NCI-H2227 treated with DMSO at 0.1 percent for 48 hours (cell line): ENCODE data around the gene RGPD4.
"Not testable (repeated sequence)": the region's sequence is repeated elsewhere in the genome, so short reads cannot be mapped to it uniquely, and the experiment has no call there.

ENCODE experiments used
- DNase-seq: peaks from one replicate; lab custom pipeline; 2025; lab: John Stamatoyannopoulos, UW

Gene RGPD4

DNA sequence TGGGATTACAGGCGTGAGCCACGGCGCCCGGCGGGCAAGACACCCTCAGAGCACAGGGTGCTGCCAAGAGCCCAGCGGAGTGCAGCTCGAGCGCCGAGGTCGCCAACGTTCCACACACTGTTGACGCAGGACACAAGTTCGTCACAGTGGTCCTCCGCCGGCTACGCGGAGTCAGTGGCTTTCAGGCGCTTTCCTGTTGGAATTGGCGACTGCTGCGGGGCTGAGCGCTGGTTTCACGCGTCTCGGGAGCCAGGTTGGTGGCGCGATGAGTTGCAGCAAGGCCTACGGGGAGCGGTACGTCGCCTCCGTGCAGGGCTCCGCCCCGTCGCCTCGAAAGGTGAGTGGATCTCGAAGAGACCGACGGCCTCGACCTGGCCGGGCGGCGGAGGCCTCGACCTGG lies at the start of gene RGPD4:
Gene RGPD4, plus strand, starts transcription at position 144 of the 400 bp plus-strand sequence. Its CDS starts 122 bp downstream, at position 266.
- not testable (repeated sequence) for DNase-seq

DNA sequence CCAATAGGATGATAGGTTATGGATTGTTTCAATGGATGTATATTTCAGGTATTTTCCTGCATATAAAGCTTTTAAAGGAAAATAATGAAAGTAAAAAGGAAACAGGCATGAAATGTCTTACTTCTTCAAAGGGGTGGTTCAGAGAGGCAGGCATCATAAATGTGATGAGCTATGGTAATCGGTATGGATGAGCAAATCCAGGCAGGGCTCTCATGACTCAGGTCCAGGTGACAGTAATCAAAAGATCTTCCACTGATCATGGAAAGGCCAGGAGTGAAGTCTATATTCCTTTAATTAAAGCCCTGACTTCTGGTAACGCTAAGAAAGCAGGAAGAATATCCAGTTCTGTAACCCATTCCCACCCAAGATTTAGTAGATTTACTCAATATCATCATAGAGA lies 48.7 kb upstream of the RGPD4 start:
- no peak for DNase-seq

DNA sequence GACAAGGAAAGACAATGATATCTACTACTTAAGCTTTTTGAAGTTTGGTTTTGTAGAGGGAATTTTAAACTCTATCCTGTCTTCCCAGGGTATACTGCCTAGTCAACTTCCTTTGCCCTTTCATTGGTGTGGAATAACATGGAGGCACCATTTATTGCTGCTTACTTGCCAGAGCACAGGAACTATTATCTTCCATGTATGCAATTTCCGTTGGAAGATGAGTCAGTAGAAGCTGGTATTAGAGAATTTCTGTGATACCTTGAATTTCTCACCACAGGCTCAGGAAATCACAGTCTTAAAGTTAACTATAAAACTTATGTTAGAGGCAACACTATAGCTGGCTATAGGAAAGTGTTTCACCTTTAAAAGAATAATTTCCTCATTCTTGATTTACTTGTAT lies 40.9 kb upstream of the RGPD4 start:
- no peak for DNase-seq

DNA sequence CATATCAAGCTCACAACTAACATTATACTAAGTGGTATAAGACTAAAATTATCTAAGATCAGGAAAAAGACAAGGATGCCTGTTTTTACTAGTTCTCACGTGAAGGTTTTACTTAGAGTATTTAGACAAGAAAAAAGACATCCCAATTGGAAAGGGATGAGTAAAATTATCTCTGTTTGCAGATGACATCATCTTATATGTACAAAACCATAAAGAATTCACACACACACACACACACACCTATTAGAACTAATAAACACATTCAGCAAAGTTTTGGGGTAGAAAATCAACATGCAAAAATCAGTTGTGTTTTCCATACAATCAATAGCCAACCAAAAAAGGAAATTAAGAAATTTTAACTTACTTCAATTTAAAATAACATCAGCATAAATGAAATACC lies 35.9 kb upstream of the RGPD4 start:
- no peak for DNase-seq

DNA sequence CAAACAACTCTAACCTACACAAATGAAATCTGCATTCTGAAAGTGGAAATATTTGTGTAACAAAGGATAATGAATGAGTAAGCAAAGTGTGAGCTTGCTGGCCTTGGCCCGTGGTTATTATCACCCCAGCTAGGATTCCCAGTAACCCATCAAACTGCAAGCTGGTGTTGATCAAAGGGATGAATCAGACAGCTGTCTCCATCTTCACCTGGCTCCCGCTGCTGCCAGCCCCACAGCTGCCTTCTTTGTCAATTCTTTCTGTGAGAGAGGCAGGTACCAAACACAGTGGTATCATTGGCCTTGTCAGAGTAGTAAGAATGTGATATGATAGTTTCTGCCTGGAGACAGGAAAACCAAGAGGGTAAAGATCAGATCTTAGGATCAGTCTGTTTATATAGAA lies 25.2 kb upstream of the RGPD4 start:
- DNase-seq = no peak

DNA sequence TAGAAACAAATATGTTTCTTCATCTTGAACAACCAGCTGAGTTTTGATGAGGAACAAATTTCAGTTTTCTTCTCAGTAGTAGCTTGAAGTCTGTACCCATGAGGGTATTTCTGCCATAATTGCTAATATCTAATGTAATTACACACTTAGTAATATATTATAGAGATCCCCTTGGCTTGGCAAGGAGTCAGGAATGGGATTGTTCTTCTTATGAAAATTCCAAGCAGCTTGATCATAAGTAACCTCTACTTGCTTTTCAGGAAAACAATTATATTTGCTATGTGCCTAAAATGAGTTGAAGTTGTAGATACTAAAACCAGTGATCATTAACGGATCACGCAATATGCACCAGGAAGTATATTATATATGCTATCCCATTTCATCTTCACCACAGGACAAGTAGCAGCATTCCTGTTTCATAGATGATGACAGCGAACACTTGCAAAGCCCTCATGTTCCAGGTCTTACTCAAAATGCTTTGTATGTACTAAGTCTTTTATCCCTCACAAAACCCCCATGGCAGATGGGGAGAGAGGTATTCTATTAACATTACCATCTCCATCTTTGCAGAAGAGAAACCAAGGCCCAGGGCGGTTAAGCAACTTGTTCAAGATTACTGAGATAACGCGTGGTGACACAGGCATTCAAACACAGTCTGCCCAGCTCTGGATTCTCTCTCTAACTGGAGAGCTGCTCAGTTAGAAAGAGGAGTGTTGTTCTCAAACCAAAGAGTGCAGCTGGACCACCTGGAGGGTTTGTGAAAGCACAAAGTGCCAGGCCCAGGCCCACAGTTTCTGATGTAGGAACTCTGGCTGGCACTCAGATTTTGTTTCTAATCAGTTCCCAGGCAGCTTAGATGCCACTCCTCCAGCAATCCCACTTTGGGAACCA lies 21.8 kb upstream of the RGPD4 start:
- no peak for DNase-seq

DNA sequence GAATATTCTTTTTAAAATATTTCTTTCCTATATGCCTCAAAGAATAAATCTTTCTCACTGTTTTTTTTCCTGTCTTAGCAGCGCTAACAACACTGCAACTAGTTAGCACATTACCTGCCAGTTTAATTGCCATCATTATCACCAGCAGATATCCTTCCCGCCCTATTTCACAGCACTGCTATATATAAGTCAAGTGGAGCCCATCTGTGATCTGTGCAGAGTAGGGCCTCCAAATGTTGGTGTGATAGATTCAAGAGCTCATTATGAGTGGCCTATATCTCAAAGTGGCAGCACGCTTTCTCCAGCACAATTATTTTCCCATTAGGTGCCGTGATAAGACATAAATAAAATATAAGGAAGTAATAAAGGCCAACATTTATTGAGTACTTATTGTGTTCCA lies 19.8 kb upstream of the RGPD4 start:
- DNase-seq = no peak

DNA sequence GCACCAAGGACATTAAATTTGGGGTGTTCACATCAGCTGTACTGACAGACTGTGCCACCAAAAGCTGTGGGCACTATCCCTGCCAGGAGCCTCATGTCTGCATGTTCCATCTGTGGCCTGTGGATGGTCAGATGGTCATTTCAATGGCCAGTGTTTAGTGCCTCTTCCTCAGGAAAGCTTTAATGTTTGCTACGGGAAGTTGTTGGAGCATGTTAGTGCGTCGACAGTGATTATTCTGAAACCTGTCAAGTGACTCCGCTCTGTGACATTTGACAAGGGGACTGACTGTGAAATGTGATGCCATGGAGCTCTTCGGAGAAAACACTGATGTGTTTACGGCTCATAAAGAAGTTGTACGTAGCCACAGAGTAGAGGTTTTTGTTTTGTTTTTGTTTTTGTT lies 18.7 kb upstream of the RGPD4 start:
- DNase-seq = no peak

DNA sequence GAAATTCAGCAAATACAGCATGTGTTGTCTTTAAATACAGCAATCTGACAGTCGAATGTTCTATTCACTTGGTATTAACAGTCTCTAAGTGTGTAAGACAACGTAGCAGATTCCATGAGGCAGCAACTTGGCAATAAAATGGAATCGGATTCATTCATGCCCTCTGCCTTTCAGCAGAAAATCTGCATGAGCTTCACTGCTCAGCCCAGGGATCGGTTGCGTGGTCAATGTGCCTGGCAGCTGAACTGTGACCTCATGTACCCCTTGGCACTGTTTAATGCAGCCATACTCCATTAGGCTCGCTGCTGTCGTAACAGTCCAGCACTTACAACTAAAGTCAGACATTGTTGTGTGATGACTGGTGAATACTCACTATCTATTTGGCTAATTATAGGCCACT lies 17.7 kb upstream of the RGPD4 start:
- no peak for DNase-seq

DNA sequence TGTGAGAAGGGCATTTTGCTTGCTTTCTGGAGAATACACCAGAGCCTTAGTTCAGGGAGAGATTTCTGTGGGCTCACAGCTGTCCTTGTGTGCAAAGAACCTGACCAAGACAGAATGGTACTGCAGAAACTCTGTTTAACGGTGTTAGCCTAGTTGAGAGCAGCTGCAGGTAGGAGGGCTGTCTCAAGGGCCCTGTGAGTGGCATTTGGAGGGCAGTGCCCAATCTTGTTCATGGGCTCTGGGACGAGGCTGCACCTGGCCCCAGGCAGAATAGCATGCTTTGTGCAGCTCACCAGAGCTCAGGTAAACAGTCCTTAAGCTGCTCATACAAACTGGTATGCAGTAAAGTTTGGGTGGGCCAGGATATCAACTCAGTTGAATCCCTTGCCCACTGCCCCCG lies 16.9 kb upstream of the RGPD4 start:
- DNase-seq = no peak

DNA sequence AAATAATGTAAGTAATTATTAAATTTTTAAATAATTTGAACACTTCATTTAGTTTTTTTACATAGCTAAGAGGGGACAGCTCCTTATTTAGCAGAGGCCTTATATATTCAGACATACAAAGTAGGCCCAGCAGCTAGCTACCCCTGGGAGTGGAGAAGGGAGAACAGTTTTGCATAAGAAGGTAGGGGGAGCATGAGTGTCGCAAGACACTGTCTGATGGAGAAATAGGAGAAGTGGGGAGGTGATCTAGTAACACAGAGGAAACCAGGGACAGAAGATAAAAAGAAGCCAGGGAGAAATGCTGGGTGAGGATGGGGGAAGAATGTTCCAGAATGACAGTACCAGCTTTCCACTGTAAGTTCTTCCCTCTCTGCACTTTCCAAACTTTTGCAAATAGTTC lies 16.0 kb upstream of the RGPD4 start:
- DNase-seq = no peak

DNA sequence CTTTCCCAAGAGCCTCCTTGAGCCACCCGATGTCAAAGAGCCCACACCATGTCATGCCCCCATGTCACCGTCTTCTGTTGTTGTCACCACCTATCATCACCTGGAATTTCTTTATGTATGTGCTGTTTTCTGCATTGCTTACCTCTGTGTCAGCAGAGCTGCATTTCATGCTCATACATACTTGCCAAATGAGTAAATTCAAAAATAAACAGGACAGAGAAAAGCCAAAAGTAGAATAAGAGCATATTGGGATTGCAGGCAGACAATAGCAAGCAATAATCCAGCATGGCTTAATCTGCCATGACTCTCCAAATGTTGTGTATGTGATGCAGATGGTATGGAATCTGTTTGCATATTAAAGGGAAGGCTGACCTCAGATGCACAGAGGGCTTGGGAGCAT lies 15.3 kb upstream of the RGPD4 start:
- no peak for DNase-seq

DNA sequence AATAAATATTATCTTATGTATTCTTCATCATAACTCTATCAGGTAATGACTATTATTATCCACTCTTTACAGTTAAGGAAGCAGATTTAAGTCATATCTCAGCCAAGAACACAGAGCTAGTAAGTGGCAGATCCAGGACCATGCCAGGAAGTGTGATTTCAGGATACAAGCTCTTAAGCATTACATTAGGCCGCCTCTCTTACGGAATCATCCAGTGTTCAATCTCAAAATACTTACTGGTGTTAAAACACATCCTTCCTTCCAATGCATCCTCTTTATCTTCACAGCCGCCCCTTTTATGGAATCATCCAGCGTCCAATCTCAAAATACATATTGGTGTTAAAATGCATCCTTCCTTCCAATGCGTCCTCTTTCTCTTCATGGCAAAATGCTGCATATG lies 14.7 kb upstream of the RGPD4 start:
- DNase-seq = no peak

DNA sequence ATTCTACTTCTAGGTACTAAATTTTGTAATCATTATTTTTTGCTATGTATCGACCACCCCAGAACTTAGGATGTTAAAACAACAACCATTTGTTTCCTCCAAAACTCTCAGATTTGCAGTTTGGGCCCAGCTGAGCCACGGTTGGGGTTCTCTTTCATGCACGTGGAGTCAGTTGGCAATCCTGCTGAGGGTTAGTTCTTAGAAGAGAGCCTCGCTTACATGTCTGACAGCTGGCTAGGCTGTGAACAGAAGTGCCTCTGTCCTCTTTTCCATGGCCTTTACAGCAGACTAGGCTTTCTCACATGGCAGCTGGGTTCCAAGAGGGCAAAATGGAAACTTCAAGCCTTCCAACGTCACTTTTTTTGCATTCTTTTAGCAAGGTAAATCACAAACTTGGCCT lies 9.3 kb upstream of the RGPD4 start:
- DNase-seq = no peak

DNA sequence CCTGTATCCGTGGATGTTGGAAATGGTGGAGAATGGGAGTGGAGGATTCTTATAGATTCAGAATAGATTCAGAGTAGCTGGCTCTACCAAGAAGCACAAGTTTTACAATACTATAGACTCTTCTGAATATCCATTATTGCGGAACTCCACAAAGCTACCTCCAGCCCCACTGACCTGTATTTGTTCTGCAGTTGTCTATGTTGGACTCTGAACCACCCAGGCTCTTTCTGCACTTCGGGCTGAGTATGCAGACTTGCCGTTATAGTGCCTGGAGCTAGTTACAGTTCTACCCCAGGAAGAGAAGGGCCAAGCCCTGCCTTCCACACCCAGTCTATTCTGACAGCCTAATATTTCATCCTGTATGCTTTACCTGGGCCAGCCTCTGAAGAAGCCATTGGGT lies 4.4 kb upstream of the RGPD4 start:
- DNase-seq = no peak

DNA sequence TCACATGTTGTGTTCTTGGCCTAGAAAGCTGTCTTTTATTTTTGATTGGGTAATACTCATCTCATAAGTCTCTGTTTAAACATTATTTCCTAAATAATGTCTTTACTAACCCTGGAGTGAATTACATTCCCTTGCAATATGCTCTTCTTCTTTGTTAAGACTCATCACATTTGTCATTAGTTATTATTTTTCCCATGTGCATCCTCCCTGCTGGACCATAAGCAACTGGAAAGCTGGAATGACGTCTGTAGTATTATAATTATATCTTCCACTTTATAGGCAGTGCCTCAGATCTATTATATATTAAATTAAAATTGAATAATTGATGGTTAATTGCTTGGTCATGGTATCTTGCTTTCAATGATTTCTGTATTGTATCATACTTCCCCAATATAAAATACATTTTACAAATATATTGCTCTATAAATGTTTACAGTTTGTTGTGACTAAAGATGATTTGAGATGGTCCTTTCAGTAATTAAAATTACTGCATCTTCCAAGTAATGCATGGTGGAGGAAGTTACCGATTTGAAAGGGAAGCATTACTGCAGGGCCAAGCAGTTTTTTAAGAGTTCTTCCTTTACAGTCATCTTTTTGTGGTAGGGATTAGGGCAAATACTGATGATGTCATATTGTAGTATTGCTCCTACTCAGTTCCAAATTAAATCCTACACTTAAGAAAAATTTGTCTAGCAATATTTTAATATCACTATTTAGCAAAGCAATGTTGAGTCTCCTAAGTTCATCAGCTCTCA lies 2.1 kb upstream of the RGPD4 start:
- no peak for DNase-seq

DNA sequence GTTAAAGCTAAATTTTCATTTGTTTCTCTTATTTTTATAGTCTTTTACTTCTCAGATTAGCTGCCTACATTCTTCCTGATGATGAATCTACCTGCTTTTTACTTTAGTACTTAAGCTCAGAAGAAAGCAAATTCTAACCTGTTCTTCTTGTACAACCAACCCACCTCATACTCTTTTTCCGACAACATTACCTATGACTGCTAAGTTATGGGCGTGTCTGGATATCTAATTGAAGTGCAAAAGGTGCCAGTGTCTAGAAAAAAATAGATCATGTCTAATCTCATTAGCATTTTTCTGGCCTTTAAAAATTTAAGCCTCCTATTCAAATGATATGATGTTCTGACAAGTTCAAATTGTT lies 1.5 kb upstream of the RGPD4 start:
- no peak for DNase-seq

DNA sequence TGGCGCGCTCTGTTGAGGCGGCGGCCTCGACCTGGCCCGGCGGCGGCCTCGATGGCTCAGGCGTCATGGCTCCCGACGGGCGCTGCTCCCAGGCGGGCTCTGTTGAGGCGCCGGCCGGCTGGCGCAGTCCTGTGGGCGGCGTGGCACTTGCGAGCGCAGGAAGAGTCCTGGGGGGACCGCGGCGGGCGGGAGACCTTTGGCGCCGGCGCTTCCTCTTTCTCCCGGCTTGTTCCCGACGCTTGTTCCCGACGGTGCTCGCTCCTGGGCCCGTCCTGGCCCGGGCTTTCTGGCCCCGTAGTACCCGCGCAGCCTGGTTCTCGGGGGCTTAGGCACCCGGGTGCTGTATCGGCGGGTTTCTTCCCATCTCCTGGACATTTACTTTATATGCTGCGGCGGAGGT lies 2.8 kb downstream of the RGPD4 start:
- not testable (repeated sequence) for DNase-seq

DNA sequence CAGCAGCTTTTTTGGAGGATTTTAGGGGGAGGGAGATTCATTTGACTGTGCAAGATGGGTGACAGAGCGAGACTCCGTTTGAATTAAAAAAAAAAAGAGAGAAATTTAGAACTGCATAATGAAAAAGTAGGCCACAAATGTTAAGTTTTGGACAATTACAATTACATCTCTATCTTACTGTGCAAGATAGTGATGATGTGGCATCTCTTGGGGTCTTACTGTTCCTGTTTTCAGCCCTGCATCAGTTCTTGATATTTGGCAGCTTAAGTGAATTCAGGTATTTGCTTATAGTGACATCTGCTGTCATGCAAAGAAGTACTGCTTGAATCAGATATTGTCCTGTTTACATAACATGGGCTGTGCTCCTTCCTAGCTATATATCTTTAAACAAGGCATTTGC lies 6.5 kb downstream of the RGPD4 start:
- not testable (repeated sequence) for DNase-seq

DNA sequence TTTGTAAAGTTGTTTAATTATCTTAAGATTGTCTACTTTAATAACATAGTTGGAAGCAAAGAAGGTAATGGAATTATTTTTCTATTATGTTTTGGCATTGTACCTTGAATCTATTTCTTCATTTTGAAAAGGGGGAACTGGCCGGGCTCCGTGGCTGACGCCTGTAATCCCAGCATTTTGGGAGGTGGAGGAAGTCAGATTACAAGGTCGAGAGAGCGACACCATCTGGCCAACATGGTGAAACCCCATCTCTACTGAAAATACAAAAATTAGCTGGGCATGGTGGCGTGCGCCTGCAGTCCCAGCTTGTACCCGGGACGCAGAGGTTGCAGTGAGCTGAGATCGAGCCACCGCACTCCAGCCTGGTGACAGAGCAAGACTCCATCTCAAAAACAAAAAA lies 6.9 kb downstream of the RGPD4 start:
- not testable (repeated sequence) for DNase-seq

DNA sequence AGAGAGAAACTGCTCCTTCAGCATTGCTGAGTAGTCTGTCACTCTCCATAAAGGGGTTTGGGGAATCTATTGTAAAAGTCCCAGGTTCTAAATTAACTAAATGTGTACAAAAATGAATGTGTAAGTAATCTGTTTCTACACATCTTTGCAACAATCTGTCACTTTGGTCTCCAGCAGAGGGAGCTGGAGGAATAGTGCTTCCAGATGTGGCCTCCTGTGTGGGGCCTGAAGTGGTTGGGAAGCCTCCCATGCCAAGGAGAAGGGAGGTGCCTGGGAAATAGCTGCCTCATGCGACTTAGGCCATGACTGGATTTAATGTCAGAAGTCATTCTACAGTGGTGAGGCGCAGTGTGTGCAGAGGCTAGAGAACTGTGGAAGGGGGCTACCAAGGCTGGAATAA lies 89.4 kb downstream of the RGPD4 start:
- not testable (repeated sequence) for DNase-seq

DNA sequence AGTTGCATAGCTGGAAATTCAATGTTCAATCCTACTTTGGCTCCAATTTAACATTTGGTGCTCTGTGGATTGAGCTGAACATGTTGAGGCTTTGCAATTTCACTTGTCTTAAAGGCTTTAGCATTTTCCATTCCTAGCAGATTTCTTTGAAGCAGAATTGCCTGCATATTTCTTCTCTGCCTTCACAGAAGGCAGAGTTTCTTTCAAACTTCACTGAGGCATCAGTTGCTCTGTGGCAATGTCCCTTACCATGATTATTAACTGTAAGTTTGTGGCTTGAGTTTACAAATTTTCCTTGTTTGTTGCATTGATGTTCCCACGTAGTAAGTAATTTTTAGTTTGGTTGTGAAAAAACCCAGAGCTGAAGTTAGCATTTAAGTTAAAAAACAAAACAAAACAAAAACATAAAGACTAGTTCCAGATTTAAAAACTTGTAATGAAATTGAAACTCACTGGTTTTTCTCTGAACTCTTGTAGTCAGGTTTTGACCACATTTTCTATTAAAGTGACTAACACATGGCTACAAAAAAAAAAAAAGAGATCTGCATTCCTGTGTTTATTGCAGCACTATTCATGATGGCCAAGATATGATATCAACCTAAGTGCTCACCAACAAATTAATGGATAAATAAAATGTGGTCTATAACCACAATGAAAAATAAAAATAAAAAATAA lies 90.1 kb downstream of the RGPD4 start:
- DNase-seq = not testable (repeated sequence)

DNA sequence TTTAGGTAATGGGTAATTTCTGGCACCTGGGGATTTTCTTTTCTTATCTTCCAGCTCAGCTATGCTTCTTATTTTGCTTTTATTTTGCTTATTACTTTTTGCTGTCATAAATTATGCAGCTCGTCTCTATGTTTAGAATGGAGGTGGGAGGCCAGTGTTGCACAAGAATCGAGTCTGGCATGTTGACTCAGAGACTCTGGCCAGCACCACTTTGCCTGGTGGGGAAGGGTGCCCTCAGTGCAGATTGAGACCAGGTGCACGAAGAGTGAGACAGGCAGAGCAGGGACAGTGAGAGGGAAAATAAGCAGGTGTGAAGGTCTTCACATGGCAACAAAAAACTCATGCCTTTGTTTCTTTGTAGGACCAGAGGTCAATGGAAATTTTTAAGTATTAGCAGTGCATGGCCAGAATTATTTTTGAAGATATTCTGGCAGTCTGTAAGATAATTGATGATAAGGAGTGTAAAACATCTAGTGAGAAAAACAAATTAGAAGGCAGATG lies 100.4 kb downstream of the RGPD4 start:
- DNase-seq = no peak
